Measurements from ENCODE around the gene PTGS1. TPM values are rescaled to one million over a fixed set of nuclear protein-coding genes. Genes with fewer than 3 reads are reported as not detected.
"Not testable (repeated sequence)": the region's sequence is repeated elsewhere in the genome, so short reads cannot be mapped to it uniquely, and the experiment has no call there.

The PTGS1 gene
- total RNA-seq, 1 donor from 2014 or later = 13.0 TPM

DNA sequence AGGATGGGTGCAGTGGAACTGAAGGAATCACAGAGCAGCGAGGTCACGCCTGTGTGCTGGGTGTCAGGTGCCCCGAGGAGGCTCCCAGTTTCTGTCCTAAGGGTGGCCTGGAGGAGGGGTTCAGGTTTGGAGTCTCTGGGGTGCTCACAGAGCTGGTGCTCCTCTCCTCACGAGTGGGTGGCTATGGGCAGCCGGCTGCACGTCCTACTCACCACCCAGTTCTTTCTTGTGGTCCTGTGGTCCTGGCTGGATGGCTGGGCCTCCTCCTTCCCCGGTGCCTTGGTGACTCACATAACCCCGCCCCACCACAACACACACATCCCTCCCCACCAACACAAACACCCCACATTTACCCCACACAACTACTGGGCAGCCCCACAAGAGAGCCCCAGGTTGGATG lies 9.9 kb upstream of the PTGS1 start:
- H3K9me3 ChIP-seq = no peaks in the 10 kb centered on the region
- intact Hi-C loops (cut with DNase I) = no loop called here
- H3K4me3 ChIP-seq = no peak overlapping the region
- H3K36me3 ChIP-seq = no peaks in the 10 kb centered on the region
- TF ChIP-seq, protein P1, sequence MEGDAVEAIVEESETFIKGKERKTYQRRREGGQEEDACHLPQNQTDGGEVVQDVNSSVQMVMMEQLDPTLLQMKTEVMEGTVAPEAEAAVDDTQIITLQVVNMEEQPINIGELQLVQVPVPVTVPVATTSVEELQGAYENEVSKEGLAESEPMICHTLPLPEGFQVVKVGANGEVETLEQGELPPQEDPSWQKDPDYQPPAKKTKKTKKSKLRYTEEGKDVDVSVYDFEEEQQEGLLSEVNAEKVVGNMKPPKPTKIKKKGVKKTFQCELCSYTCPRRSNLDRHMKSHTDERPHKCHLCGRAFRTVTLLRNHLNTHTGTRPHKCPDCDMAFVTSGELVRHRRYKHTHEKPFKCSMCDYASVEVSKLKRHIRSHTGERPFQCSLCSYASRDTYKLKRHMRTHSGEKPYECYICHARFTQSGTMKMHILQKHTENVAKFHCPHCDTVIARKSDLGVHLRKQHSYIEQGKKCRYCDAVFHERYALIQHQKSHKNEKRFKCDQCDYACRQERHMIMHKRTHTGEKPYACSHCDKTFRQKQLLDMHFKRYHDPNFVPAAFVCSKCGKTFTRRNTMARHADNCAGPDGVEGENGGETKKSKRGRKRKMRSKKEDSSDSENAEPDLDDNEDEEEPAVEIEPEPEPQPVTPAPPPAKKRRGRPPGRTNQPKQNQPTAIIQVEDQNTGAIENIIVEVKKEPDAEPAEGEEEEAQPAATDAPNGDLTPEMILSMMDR (IDR thresholded peaks at IDR 0.05) = no peak
- H3K4me1 ChIP-seq = no peaks in the 10 kb centered on the region
- H3K27me3 ChIP-seq = no peaks in the 10 kb centered on the region
- H3K27ac ChIP-seq = no peak overlapping the region
- DNase-seq (ENCODE audit: low spot score in 2 of 2) = no peak

DNA sequence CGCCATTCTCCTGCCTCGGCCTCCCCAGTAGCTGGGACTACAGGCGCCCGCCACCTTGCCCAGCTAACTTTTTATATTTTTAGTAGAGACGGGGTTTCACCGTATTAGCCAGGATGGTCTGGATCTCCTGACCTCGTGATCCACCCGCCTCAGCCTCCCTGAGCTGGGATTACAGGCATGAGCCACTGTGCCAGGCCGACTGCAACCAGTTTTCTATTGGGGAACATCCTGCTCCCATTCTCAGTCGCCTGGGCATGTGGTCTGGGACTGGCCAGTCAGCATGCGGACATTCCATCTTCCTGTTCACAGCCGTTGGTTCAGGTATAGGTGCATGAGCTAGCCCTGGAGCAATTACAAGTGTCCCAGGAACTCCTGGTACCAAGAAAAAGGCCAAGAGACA lies 7.7 kb upstream of the PTGS1 start:
- H3K4me3 ChIP-seq; H3K27ac ChIP-seq; H3K36me3 ChIP-seq; H3K4me1 ChIP-seq; H3K9me3 ChIP-seq; intact Hi-C loops (cut with DNase I); DNase-seq (ENCODE audit: low spot score in 2 of 2); H3K27me3 ChIP-seq: not testable (repeated sequence)

DNA sequence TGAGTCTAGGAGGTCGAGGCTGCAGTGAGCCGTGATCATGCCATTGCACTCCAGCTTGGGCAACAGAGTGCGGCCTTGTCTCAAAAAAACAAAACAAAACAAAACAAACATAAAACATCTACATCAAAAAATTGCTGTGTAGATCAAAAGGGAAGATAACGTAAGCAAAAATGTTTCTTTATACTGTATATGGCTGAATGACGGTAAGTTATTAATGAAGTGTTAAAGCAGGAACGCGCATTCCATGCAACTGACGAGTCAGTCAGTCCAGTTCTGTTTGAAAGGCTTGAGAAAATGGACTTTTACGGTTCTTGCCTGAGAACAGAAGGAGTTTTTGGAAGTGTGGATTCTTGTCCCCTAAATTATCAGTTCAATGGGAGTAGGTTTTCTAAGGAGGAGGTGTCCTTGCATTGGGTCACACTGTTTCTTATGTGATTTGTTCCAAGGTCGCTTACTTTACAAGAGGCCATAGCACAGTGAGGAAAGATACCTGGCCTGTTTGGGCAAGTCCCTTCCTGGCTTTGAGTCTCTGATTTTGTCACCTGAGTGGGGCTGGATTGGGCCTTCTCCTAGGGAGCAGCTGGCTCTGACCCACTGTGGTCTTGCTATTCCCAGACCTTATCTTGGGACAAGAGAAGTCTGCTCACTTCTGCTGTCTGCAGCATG lies 6.6 kb upstream of the PTGS1 start:
- no peaks in the 10 kb centered on the region for H3K4me1 ChIP-seq
- TF ChIP-seq, protein P1 (IDR thresholded peaks at IDR 0.05) = no peak
- no peak overlapping the region for H3K27ac ChIP-seq

DNA sequence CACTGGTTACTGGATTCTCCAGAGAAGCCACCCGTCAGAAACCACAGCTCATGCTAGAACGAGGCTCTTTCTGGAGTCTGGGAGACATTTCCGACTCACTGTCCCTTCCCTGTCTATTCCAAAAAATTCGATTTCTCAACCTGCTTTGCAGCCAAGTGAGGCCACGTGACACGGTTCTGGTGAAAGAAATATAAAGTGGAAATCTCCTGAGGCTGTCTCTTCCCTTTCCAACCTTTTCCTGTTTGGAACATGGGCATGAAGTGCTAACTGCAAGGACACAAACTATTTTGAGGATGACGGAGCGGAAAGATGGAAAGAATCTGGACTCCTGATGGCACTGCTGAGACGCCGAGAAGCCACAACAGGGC lies 6.1 kb upstream of the PTGS1 start:
- Histone ChIP-seq H3K27ac (no peak overlapping the region), H3K9me3 (no peaks in the 10 kb centered on the region), H3K4me3 (no peak overlapping the region), H3K36me3 (no peaks in the 10 kb centered on the region), H3K27me3 (no peaks in the 10 kb centered on the region), H3K4me1 (no peaks in the 10 kb centered on the region)
- intact Hi-C loops (cut with DNase I) = no loop called here
- no peak for DNase-seq (ENCODE audit: low spot score in 2 of 2)
- TF ChIP-seq, protein P1 (IDR thresholded peaks at IDR 0.05) = no peak

More for the DNA sequence above, 6.6 kb upstream of the PTGS1 start:
- Histone ChIP-seq H3K4me3 (no peak overlapping the region), H3K36me3 (no peaks in the 10 kb centered on the region), H3K9me3 (no peaks in the 10 kb centered on the region), H3K27me3 (no peaks in the 10 kb centered on the region)
- DNase-seq (ENCODE audit: low spot score in 2 of 2) = no peak
- intact Hi-C loops (cut with DNase I) = no loop called here

DNA sequence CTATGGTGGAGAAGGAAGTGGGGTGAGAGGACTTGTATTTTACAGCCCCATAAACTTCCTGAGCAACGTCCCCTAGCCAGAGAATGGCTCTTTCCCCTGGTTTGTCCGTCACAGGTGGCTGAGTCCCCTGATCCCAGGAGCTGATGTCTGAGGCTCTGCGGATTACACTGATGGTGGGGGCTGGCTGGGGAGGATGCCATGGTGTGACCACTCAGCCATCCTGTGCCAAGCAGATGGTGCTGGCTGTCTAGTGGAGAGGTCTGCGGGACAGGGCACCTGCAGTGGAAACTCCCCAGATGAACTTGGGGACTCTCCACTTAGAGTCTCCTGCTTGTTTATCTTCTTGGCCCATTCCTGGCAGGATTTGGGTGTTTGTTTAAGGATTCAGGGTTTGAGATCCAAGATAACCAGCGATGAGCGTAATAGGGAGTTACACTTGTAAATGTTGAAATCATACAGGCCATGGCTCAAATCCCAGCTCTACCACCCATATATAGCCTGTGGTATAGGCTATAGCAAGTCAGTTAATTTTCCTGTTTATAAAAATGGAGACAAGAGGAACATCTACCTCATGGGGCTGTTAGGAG lies 4.7 kb upstream of the PTGS1 start:
- TF ChIP-seq, protein P1 (IDR thresholded peaks at IDR 0.05) = no peak
- Histone ChIP-seq H3K27me3 (no peaks in the 10 kb centered on the region), H3K27ac (no peak overlapping the region), H3K9me3 (no peaks in the 10 kb centered on the region), H3K4me1 (no peaks in the 10 kb centered on the region), H3K4me3 (no peak overlapping the region), H3K36me3 (no peaks in the 10 kb centered on the region)
- intact Hi-C loops (cut with DNase I) = no loop called here
- DNase-seq (ENCODE audit: low spot score in 2 of 2) = no peak

DNA sequence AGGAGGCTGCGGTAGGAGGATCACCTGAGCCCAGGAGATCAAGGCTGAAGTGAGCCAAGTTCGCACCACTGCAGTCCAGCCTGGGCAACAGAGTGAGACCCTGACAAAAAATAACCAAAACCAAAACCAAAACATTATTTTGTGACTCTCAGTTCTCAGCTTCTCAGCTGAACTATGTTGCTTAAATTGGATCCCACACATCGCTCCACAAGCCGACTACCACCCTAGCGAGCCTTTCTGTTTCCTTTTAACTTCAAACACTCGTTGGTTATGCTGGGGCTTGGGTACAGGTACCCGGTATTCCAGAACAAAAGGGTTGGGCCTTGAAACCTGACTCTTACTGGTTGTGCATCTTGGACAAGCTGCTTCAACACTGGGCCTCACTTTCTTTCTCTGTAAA lies 3.8 kb upstream of the PTGS1 start:
- TF ChIP-seq, protein P1 (IDR thresholded peaks at IDR 0.05) = no peak
- Histone ChIP-seq H3K4me3 (no peak overlapping the region), H3K27me3 (no peaks in the 10 kb centered on the region), H3K4me1 (no peaks in the 10 kb centered on the region), H3K9me3 (no peaks in the 10 kb centered on the region), H3K27ac (no peak overlapping the region), H3K36me3 (no peaks in the 10 kb centered on the region)
- intact Hi-C loops (cut with DNase I) = no loop called here
- no peak for DNase-seq (ENCODE audit: low spot score in 2 of 2)
